ENCODE results near the gene CAPN11. TPM values are rescaled to one million over a fixed set of nuclear protein-coding genes. Genes with fewer than 3 reads are reported as not detected.

The CAPN11 gene
- total and polyA plus RNA-seq, 3 donors from 2014 or later, result 20.5 to 115 (median 23.5) TPM

DNA sequence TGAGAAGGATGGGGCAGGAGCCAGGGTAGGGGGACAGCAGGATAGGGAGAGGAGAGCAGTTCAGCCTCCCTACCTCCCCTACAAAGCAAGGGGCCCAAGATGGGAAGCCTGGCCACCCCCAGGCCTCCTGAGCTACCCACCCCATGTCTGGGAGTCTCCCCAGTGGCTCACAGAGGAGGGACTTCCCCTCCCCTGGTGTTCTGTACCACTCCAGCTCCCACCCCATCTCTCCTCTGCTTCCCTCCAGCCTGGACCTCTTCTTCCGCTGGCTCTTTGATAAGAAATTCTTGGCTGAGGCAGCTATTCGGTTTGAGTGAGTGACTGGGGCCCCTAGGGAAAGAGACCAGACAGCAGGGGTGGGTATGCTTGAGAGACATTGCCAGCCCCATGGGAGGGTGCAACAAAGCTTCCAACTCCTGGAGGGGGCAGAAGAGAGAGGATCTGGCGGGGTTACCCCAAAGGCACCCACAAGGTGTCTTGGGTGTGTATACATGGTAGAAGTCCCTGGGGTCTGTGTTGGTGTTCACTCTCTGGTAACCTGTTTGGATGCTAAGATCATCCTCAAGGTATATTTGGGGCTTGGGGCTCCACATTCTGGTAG is 8.2 kb upstream of the CAPN11 start:
- H3K27me3 ChIP-seq, result no peaks in the 10 kb centered on the region
- H3K9me3 ChIP-seq, result no peaks in the 10 kb centered on the region
- H3K27ac ChIP-seq, result no peak overlapping the region
- no peak for DNase-seq
- intact Hi-C loops (cut with DNase I; ENCODE audit: low total_unique reads), result loop anchor here (5.0 kb wide), 1 partner anchor 58 kb away; no protein-coding TSS in a partner anchor
- no peak for TF ChIP-seq POLR2A (IDR thresholded peaks at IDR 0.05)
- no peak for TF ChIP-seq CTCF (IDR thresholded peaks at IDR 0.05)
- H3K4me3 ChIP-seq, result no peak overlapping the region
- WGBS, 2 donors, result 63 to 94% methylated on average over 3 of the region's 3 CpGs
- H3K4me1 ChIP-seq, result no peaks in the 10 kb centered on the region
- no peaks in the 10 kb centered on the region for H3K36me3 ChIP-seq (ENCODE audit: low read depth, missing control alignments)

DNA sequence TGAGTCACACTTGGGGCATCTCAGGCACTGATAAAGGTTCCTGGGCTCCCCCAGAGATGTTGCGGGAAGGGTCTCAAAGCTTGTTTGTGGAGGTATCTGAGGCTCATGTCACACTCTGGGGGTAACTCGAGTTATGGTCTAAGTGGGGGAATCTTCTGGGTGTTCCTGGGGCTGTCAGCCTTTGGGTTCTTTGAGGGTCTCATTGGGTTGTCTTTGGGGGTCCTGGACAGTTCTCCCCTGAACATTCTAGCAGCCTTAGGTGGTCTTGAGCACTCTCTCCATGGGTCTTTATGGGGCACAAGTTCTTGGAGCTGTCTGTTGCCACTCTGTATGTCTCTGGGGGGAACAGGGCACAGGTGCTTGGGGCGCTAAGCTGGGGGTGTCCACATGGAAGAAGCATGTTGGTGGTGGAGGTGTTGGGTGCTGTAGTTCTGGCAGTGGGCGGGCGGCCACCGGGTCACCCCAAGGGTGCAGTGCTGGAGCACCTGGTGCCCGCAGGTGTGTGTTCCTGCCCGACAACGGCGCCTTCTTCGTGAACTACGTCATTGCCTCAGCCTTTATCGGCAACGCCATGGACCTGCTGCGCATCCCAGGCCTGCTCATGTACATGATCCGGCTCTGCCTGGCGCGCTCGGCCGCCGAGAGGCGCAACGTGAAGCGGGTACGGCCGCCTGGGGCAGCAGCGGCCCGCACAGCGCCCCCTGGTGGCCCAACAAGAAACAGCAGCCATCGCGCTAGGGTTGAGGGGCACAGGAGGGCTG is 7.1 kb upstream of the CAPN11 start:
- DNase-seq, result peak; percentile 83
- Histone ChIP-seq H3K27ac (no peak overlapping the region), H3K36me3 (ENCODE audit: low read depth, missing control alignments) (no peaks in the 10 kb centered on the region), H3K9me3 (no peaks in the 10 kb centered on the region), H3K4me3 (no peak overlapping the region), H3K27me3 (no peaks in the 10 kb centered on the region), H3K4me1 (peaks cover 3% of the 10 kb centered on the region)
- TF ChIP-seq POLR2A (IDR thresholded peaks at IDR 0.05) (no peak), CTCF (IDR thresholded peaks at IDR 0.05) (peak; percentile 98 to 100 (median 99))
- 20 to 67% methylated on average over 2 to 31 of the region's 31 CpGs for WGBS, 2 donors
- intact Hi-C loops (cut with DNase I; ENCODE audit: low total_unique reads), result loop anchor here (5.0 kb wide), 1 partner anchor 59 kb away; no protein-coding TSS in a partner anchor

DNA sequence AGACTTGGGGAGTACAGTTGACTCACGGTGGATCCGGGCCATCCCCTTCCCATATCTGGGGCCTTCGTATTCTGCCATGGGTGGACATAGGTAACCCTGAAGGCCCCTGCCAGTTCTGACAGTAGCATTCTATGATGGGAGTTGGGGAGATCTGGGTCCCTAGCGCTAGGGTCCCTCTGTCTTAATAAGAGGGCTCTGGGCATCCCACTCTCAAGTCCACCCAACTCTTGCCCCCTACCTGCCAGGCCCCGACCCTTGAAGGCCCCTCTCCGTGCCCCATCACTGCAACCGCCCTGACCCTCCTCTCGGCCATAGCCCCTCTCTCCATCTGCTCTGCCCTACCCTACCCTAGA is 6.5 kb upstream of the CAPN11 start:
- H3K9me3 ChIP-seq, result no peaks in the 10 kb centered on the region
- H3K36me3 ChIP-seq (ENCODE audit: low read depth, missing control alignments), result no peaks in the 10 kb centered on the region
- WGBS, 2 donors, result 57 to 78% methylated on average over 5 to 8 of the region's 8 CpGs
- intact Hi-C loops (cut with DNase I; ENCODE audit: low total_unique reads), result loop anchor here (5.0 kb wide), 1 partner anchor 60 kb away; no protein-coding TSS in a partner anchor
- no peak for TF ChIP-seq CTCF (IDR thresholded peaks at IDR 0.05)
- no peak for TF ChIP-seq POLR2A (IDR thresholded peaks at IDR 0.05)
- no peak overlapping the region for H3K4me3 ChIP-seq
- H3K27ac ChIP-seq, result no peak overlapping the region
- no peak for DNase-seq
- H3K4me1 ChIP-seq, result peaks cover 3% of the 10 kb centered on the region
- H3K27me3 ChIP-seq, result no peaks in the 10 kb centered on the region

DNA sequence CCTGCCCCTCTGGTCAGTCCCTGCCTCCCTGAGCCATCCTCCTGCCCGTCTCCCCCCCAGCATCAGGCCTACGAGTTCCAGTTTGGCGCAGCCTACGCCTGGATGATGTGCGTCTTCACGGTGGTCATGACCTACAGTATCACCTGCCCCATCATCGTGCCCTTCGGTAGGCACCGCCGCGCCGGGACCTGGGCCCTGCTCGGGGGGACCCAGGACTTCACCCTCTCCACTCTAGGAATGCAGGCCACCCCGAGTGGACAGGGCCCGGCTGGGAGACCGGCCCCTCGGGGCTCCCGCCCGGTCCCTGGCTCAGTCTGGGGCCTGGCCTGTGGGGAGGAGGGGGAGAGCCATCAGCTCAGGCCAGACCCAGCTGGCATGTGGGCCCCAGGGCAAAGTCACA is 6.1 kb upstream of the CAPN11 start:
- H3K36me3 ChIP-seq (ENCODE audit: low read depth, missing control alignments), result no peaks in the 10 kb centered on the region
- no peak for TF ChIP-seq POLR2A (IDR thresholded peaks at IDR 0.05)
- no peak for TF ChIP-seq CTCF (IDR thresholded peaks at IDR 0.05)
- intact Hi-C loops (cut with DNase I; ENCODE audit: low total_unique reads), result loop anchor here (5.0 kb wide), 1 partner anchor 60 kb away; no protein-coding TSS in a partner anchor

More for the DNA sequence above, 6.1 kb upstream of the CAPN11 start:
- no peak overlapping the region for H3K27ac ChIP-seq
- H3K4me1 ChIP-seq, result peaks cover 3% of the 10 kb centered on the region
- no peaks in the 10 kb centered on the region for H3K27me3 ChIP-seq
- 84 to 93% methylated on average over 9 to 19 of the region's 19 CpGs for WGBS, 2 donors
- no peak for DNase-seq
- no peak overlapping the region for H3K4me3 ChIP-seq
- no peaks in the 10 kb centered on the region for H3K9me3 ChIP-seq
